BE2C (cell line): ENCODE results near the gene PPIP5K2.

ENCODE experiments used
- DNase-seq: peaks from one replicate; pipeline ENCODE4 v3.0.0-alpha.2; 2020
- H3K27me3 ChIP-seq: fragments of 250-450 bp; sonication (Bioruptor Pico); 2 replicates; pipeline ENCODE4 v1.5.1; 2020; ENCODE audit warnings: mild to moderate bottlenecking
- H3K36me3 ChIP-seq: fragments of 250-450 bp; sonication (Bioruptor Pico); 2 replicates; pipeline ENCODE4 v1.5.1; 2020; ENCODE audit warnings: mild to moderate bottlenecking
- H3K4me1 ChIP-seq: fragments of 250-450 bp; sonication (Bioruptor Pico); 2 replicates; pipeline ENCODE4 v1.5.1; 2020
- H3K4me3 ChIP-seq: 2 replicates; pipeline ENCODE4 v1.5.1; 2011; ENCODE audit warnings: low read depth, low read length
- H3K9me3 ChIP-seq: fragments of 250-450 bp; sonication (Bioruptor Pico); 2 replicates; pipeline ENCODE4 v1.5.1; 2020
- CTCF ChIP-seq: IDR thresholded peaks from 2 replicates; pipeline ENCODE4 v1.5.1; 2012; ENCODE audit warnings: mild to moderate bottlenecking, low read depth, low read length

The PPIP5K2 gene

GRCh38 chr5:103223031-103223955, 103.2 kb downstream of the PPIP5K2 start:
- Histone ChIP-seq H3K36me3 (no peaks in the 10 kb centered on the region), H3K27me3 (no peaks in the 10 kb centered on the region), H3K4me3 (no peak overlapping the region), H3K4me1 (no peaks in the 10 kb centered on the region), H3K9me3 (no peaks in the 10 kb centered on the region)
- TF ChIP-seq CTCF, result no peak
- DNase-seq, result no peak

- no peaks in the 10 kb centered on the region for H3K36me3 ChIP-seq
- no peaks in the 10 kb centered on the region for H3K9me3 ChIP-seq
- H3K4me1 ChIP-seq, result no peaks in the 10 kb centered on the region
- TF ChIP-seq CTCF, result peak; percentile 83
- DNase-seq, result peak; percentile 62
- H3K27me3 ChIP-seq, result no peaks in the 10 kb centered on the region
- no peak overlapping the region for H3K4me3 ChIP-seq
Observed at GRCh38 chr5:103224118-103224893, 104.2 kb downstream of the PPIP5K2 start.

GRCh38 chr5:103224894-103225246, 104.8 kb downstream of the PPIP5K2 start:
- Histone ChIP-seq H3K9me3 (no peaks in the 10 kb centered on the region), H3K4me1 (no peaks in the 10 kb centered on the region), H3K4me3 (no peak overlapping the region), H3K36me3 (no peaks in the 10 kb centered on the region), H3K27me3 (no peaks in the 10 kb centered on the region)
- no peak for DNase-seq
- no peak for TF ChIP-seq CTCF

GRCh38 chr5:103228061-103228460, 108.0 kb downstream of the PPIP5K2 start:
- Histone ChIP-seq H3K4me3 (no peak overlapping the region), H3K4me1 (no peaks in the 10 kb centered on the region), H3K9me3 (no peaks in the 10 kb centered on the region), H3K36me3 (no peaks in the 10 kb centered on the region; the same call in 1 of the 2 replicates), H3K27me3 (no peaks in the 10 kb centered on the region)
- DNase-seq, result no peak
- no peak for TF ChIP-seq CTCF

GRCh38 chr5:103228588-103228987, 108.5 kb downstream of the PPIP5K2 start:
- no peaks in the 10 kb centered on the region for H3K9me3 ChIP-seq
- no peaks in the 10 kb centered on the region for H3K27me3 ChIP-seq
- no peaks in the 10 kb centered on the region for H3K4me1 ChIP-seq
- no peak for DNase-seq
- H3K36me3 ChIP-seq, result no peaks in the 10 kb centered on the region; the same call in 1 of the 2 replicates
- H3K4me3 ChIP-seq, result no peak overlapping the region
- no peak for TF ChIP-seq CTCF
